Colonic mucosa (tissue), 4 donors: ENCODE data around the gene DDA1. TPM values are rescaled to one million over a fixed set of nuclear protein-coding genes. Genes with fewer than 3 reads are reported as not detected.
"Not testable (repeated sequence)": the region's sequence is repeated elsewhere in the genome, so short reads cannot be mapped to it uniquely, and the experiment has no call there.

ENCODE experiments used
- DNase-seq: peaks from one replicate; pipeline ENCODE4 v3.0.0-alpha.2; 2020
- H3K27ac ChIP-seq: fragments of 200-600 bp; one replicate; pipeline ENCODE4 v1.8.0; 2021
- H3K27me3 ChIP-seq: fragments of 200-600 bp; one replicate; pipeline ENCODE4 v1.8.0; 2021
- H3K36me3 ChIP-seq: fragments of 200-600 bp; one replicate; pipeline ENCODE4 v1.8.0; 2021
- H3K4me1 ChIP-seq: fragments of 200-600 bp; one replicate; pipeline ENCODE4 v1.8.0; 2021; ENCODE audit warnings: mild to moderate bottlenecking
- H3K4me3 ChIP-seq: fragments of 200-600 bp; one replicate; pipeline ENCODE4 v1.8.0; 2021
- H3K9ac ChIP-seq, 2 donors: one replicate each; pipeline ENCODE4 v1.7.0; 2013; ENCODE audit warnings: control low read depth in 2 of 2, low read depth in 2 of 2, low read length in 2 of 2
- H3K9me3 ChIP-seq: fragments of 200-600 bp; one replicate; pipeline ENCODE4 v1.8.0; 2021
- intact Hi-C: fragments of 100-400 bp; cut with DNase I; formaldehyde crosslinking; loops from one replicate; pipeline ENCODE4 v1.14.1; 2022
- total RNA-seq, 2 donors: library from RNA; stranded (reverse); fragmentation: NEBNext Ultra II Directional in 1 of 2; extraction: Animal tissue kit (Norgen Biotek cat#: 25700) in 1 of 2; gene quantifications; one replicate each; pipeline ENCODE4 v1.2.1, GENCODE V29; 2021
- TF ChIP-seq, protein P1 (sequence below): fragments of 200-600 bp; IDR thresholded peaks from one replicate; pipeline ENCODE4 v1.8.0; 2022; ENCODE audit warnings: antibody characterized with exemption, mild to moderate bottlenecking
- donor health status: healthy.
- donor health status: DM: no; HTN: no; CAD: no.
- donor health status: DM: no; HTN: no; CAD: no.

The DDA1 gene
- total RNA-seq, 2 donors from 2014 or later: 39.1 to 45.0 TPM

DNA sequence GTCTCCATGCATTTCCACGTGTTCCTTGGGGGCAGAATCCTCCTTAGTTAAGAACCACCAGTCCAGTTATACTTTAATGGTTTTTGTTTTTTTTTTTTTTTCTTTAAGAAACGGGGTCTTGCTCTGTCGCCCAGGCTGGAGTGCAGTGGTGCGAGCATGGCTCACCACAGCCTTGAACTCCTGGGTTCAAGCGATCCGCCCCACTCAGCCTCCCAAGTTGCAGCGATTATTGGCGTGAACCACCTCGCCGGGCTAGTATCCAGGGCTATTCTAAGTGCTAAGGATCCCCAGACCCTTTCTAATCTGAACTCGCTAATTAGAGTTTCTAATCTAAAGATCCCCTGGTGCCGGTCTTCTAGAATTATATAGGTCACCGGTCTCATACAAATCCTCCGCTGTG, 15.8 kb upstream of the DDA1 start:
- TF ChIP-seq, protein P1, sequence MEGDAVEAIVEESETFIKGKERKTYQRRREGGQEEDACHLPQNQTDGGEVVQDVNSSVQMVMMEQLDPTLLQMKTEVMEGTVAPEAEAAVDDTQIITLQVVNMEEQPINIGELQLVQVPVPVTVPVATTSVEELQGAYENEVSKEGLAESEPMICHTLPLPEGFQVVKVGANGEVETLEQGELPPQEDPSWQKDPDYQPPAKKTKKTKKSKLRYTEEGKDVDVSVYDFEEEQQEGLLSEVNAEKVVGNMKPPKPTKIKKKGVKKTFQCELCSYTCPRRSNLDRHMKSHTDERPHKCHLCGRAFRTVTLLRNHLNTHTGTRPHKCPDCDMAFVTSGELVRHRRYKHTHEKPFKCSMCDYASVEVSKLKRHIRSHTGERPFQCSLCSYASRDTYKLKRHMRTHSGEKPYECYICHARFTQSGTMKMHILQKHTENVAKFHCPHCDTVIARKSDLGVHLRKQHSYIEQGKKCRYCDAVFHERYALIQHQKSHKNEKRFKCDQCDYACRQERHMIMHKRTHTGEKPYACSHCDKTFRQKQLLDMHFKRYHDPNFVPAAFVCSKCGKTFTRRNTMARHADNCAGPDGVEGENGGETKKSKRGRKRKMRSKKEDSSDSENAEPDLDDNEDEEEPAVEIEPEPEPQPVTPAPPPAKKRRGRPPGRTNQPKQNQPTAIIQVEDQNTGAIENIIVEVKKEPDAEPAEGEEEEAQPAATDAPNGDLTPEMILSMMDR: no peak
- Histone ChIP-seq H3K27me3 (no peaks in the 10 kb centered on the region), H3K9ac (peak overlapping the region in 1 of 2 donors; percentile 24), H3K27ac (no peak overlapping the region), H3K4me3 (no peak overlapping the region), H3K9me3 (no peaks in the 10 kb centered on the region), H3K4me1 (no peaks in the 10 kb centered on the region), H3K36me3 (no peaks in the 10 kb centered on the region)
- DNase-seq: no peak
- intact Hi-C loops: loop anchor here (5.0 to 10.0 kb wide), 2 partner anchors 94 to 171 kb away; partner anchors contain the start of gene NXNL1

DNA sequence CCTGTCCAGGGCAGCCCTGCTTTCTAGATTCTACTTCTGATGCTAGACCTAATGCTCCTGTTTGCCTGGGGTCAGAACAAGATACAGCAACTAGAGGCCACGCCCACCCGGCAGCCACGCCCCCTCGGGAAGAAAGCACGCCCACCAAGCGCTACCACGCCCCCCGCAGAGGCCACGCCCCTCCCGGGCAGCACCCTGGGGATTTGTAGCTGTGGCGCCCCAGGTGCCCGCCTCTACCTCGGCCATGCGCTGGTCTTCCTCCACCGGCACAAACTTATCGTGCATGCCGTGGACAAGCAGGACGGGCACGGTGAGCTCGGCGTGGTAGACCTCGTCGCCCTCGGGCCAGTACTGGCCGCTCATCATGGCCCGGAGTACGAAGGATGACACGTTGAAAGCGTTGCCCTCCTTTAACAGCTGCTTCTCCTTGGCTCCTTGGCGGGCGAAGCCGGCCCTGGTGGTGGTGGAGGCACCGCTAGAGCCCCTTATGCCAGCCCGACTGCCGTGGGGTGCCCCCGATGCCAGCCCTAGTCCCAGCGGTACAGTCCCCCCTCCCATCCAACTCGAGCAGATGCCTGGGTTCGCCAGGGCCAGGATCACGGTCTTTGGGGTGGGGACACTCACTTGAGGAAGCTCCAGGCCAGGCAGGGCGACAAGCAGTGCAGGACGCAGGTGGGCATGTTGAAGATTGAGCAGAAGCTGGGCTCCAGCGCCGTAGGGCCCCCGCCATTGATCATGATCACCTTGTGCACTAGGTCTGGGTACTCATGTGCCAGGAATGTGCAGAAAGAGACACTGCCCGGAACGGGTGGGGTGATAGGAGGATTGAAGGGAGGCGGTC, 15.1 kb upstream of the DDA1 start:
- intact Hi-C loops: loop anchor here (5.0 to 10.0 kb wide), 2 partner anchors 93 to 171 kb away; partner anchors contain the start of gene NXNL1
- Histone ChIP-seq H3K4me1 (no peaks in the 10 kb centered on the region), H3K36me3 (no peaks in the 10 kb centered on the region), H3K27ac (no peak overlapping the region), H3K9me3 (no peaks in the 10 kb centered on the region), H3K27me3 (no peaks in the 10 kb centered on the region), H3K9ac (peak overlapping the region in 1 of 2 donors; percentile 24), H3K4me3 (no peak overlapping the region)
- DNase-seq: peak; percentile 62
- TF ChIP-seq, protein P1: no peak

DNA sequence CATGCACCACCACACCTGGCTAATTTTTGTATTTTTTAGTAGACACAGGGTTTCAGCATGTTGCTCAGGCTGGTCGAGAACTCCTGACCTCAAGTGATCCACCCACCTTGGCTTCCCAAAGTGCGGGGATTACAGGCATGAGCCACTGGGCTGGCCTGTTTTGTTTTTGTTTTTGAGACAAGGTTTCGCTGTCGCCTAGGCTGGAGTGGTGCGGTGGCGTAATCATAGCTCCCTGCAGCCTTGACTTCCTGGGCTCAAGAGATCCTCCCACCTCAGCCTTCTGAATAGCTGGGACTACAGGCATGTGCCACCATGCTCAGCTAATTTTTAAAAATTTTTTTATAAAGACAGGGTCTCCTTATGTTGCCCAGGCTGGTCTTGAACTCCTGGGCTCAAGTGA, 13.8 kb upstream of the DDA1 start:
- not testable (repeated sequence) for H3K36me3 ChIP-seq, H3K4me1 ChIP-seq, DNase-seq, H3K9ac ChIP-seq, H3K27ac ChIP-seq, H3K4me3 ChIP-seq, H3K9me3 ChIP-seq, H3K27me3 ChIP-seq
- intact Hi-C loops: loop anchor here (10.0 kb wide), 1 partner anchor 169 kb away; the partner anchor contains the start of gene NXNL1

DNA sequence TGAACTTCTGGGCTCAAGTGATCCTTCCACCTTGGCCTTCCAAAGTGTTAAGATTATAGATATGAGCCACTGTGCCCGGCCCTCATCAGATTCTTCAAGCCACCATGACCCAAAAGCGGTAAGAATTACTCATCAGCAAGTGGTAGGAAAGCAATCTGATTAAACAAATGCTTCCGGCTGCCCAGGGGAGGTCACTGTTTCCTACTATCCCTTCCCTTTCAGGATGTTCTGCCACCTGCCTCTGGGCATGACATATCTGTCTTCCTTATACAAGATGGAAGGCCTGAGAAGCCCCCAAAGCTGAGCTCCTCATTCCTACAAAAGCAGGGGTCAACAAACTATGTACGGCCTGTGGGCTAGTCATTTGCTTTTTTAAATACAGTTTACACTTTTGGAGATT, 13.1 kb upstream of the DDA1 start:
- Histone ChIP-seq H3K9me3 (no peaks in the 10 kb centered on the region), H3K27ac (no peak overlapping the region), H3K27me3 (no peaks in the 10 kb centered on the region), H3K36me3 (no peaks in the 10 kb centered on the region), H3K4me1 (no peaks in the 10 kb centered on the region), H3K4me3 (no peak overlapping the region), H3K9ac (no peak overlapping the region)
- no peak for DNase-seq
- intact Hi-C loops: loop anchor here (10.0 kb wide), 1 partner anchor 169 kb away; the partner anchor contains the start of gene NXNL1
- TF ChIP-seq, protein P1: no peak

DNA sequence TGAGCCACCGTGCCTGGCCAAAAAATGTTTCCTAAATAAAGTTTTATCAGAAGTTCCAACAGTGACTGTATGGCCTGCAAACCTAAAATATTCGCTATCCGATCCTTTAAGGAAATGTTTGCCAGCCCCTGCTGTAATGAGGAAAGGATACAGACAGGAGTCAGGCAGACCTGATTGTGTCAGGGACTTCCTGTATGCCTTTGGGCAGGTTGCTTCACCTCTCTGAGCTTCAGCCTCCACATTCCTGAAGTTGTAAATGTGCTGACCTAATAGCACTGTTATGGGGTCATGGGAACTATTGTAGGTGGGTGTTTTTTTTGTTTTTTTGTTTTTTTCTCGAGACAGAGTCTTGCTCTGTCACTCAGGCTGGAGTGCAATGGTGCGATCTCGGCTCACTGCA, 12.4 kb upstream of the DDA1 start:
- H3K4me1 ChIP-seq: no peaks in the 10 kb centered on the region
- no peak overlapping the region for H3K4me3 ChIP-seq
- no peaks in the 10 kb centered on the region for H3K9me3 ChIP-seq
- no peaks in the 10 kb centered on the region for H3K36me3 ChIP-seq
- intact Hi-C loops: loop anchor here (10.0 kb wide), 1 partner anchor 168 kb away; the partner anchor contains the start of gene NXNL1
- no peak overlapping the region for H3K9ac ChIP-seq
- no peaks in the 10 kb centered on the region for H3K27me3 ChIP-seq
- H3K27ac ChIP-seq: no peak overlapping the region
- TF ChIP-seq, protein P1: no peak
- no peak for DNase-seq
